Measurements from ENCODE around the gene HVCN1.

Gene HVCN1

DNA sequence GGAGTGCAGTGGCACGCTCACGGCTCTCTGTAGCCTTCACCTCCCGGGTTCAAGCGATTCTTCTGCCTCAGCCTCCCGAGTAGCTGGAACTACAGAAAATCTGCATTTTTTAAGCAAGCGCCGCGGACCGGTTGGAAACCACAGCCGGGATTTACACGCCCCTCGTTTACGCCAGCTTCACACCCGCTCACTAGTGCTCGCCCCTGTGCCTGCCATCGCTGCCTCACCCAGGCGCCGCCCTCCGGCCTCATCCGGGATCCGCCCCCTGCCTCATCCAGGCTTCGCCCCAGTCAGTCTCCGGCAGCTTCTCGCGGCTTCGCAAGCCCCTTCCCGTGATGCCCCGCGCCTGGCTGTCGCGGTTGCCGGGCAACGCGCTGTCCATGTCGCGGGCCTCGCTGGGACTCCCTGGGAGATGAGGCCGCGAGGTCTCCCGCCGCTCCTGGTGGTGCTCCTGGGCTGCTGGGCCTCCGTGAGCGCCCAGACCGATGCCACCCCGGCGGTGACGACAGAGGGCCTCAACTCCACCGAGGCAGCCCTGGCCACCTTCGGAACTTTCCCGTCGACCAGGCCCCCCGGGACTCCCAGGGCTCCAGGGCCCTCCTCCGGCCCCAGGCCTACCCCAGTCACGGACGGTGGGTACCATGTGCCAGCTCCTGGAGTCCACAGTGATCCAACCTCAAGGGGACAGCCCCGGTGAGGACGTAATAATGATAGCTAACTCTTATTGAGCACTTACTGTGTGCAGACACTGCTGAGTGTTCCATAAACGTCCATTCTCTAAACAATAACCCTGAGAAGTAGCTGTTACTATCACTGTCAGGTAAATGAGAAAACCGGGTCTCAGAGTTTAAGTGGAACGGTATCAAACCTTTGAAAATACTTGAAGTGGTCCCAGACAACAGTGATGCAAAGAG, 74.9 kb downstream of the HVCN1 start, which contains the start of gene TCTN1:
Gene TCTN1 (plus strand): TSS at position 359 of the 914 bp plus-strand sequence. CDS start 54 bp downstream, at position 413.
- DNase-seq, result peak; percentile 88 to 97 (median 94)

GRCh38 chr12:110613071-110613770, 75.7 kb downstream of the HVCN1 start:
- DNase-seq, result no peak

GRCh38 chr12:110606253-110606611, 82.7 kb downstream of the HVCN1 start:
- no peak for DNase-seq

- DNase-seq, result peak in 2 of 5 experiments; percentile 22 to 74
Observed at GRCh38 chr12:110602085-110602814, 86.7 kb downstream of the HVCN1 start.

GRCh38 chr12:110600254-110600653, 88.7 kb downstream of the HVCN1 start:
- peak in 1 of 5 experiments; percentile 62 for DNase-seq

GRCh38 chr12:110599334-110599733, 89.6 kb downstream of the HVCN1 start:
- no peak for DNase-seq
